Mesothelial cell of epicardium (in vitro differentiated cells): ENCODE results near the gene ADAMTS6. TPM values are rescaled to one million over a fixed set of nuclear protein-coding genes. Genes with fewer than 3 reads are reported as not detected.

ENCODE experiments used
- DNase-seq, 2 experiments: peaks; one replicate each; pipeline ENCODE4 v3.0.0; 2021; ENCODE audit warnings: low spot score in 2 of 2; ENCODE audit not compliant: unreplicated experiment in 2 of 2
- H3K27ac Mint-ChIP-seq: 2 replicates; pipeline ENCODE4 v1.8.0; 2021; ENCODE audit warnings: mixed read lengths
- H3K27me3 Mint-ChIP-seq: 2 replicates; pipeline ENCODE4 v1.8.0; 2021; ENCODE audit warnings: low read depth, mixed read lengths
- H3K36me3 Mint-ChIP-seq: 2 replicates; pipeline ENCODE4 v1.8.0; 2021; ENCODE audit warnings: mixed read lengths
- H3K4me1 Mint-ChIP-seq: 2 replicates; pipeline ENCODE4 v1.8.0; 2021; ENCODE audit warnings: mixed read lengths
- H3K4me3 Mint-ChIP-seq: 2 replicates; pipeline ENCODE4 v1.8.0; 2021; ENCODE audit warnings: mild to moderate bottlenecking, moderate library complexity, mixed read lengths
- H3K9me3 Mint-ChIP-seq: 2 replicates; pipeline ENCODE4 v1.8.0; 2021; ENCODE audit warnings: mixed read lengths
- CTCF ChIP-seq: fragments of 200-600 bp; sonication (generic); IDR thresholded peaks from one replicate; pipeline ENCODE4 v1.5.0; 2021; ENCODE audit warnings: antibody characterized with exemption; ENCODE audit not compliant: unreplicated experiment
- total RNA-seq: library from RNA; stranded (reverse); gene quantifications from 3 replicates; pipeline ENCODE4 v1.2.1, GENCODE V29; 2021

ADAMTS6 gene
- total RNA-seq, 1 donor from 2014 or later: 20.6 TPM

- no peak overlapping the region for H3K4me3 Mint-ChIP-seq
- no peak for TF ChIP-seq CTCF
- no peak for DNase-seq
- peaks cover 2% of the 10 kb centered on the region for H3K4me1 Mint-ChIP-seq
- peaks cover 12% of the 10 kb centered on the region for H3K36me3 Mint-ChIP-seq
- H3K27me3 Mint-ChIP-seq: no peaks in the 10 kb centered on the region
- H3K27ac Mint-ChIP-seq: peak overlapping the region; percentile 36
- no peaks in the 10 kb centered on the region for H3K9me3 Mint-ChIP-seq
Observed at GRCh38 chr5:65462139-65462705, 19.5 kb downstream of the ADAMTS6 start.

GRCh38 chr5:65461490-65461889 lies 20.2 kb downstream of the ADAMTS6 start:
- TF ChIP-seq CTCF: no peak
- DNase-seq: no peak
- no peaks in the 10 kb centered on the region for H3K9me3 Mint-ChIP-seq
- H3K36me3 Mint-ChIP-seq: peaks cover 16% of the 10 kb centered on the region
- H3K27ac Mint-ChIP-seq: no peak overlapping the region
- H3K27me3 Mint-ChIP-seq: no peaks in the 10 kb centered on the region
- no peak overlapping the region for H3K4me3 Mint-ChIP-seq
- no peaks in the 10 kb centered on the region for H3K4me1 Mint-ChIP-seq

GRCh38 chr5:65459995-65460394 lies 21.7 kb downstream of the ADAMTS6 start:
- Mint-ChIP-seq H3K36me3 (peaks cover 17% of the 10 kb centered on the region), H3K4me1 (no peaks in the 10 kb centered on the region), H3K9me3 (no peaks in the 10 kb centered on the region), H3K4me3 (no peak overlapping the region), H3K27ac (no peak overlapping the region), H3K27me3 (no peaks in the 10 kb centered on the region)
- no peak for DNase-seq
- no peak for TF ChIP-seq CTCF

GRCh38 chr5:65455064-65455463 lies 26.7 kb downstream of the ADAMTS6 start:
- H3K4me1 Mint-ChIP-seq: no peaks in the 10 kb centered on the region
- DNase-seq: no peak
- no peak overlapping the region for H3K27ac Mint-ChIP-seq
- TF ChIP-seq CTCF: no peak
- no peak overlapping the region for H3K4me3 Mint-ChIP-seq
- H3K27me3 Mint-ChIP-seq: no peaks in the 10 kb centered on the region
- peaks cover 12% of the 10 kb centered on the region for H3K9me3 Mint-ChIP-seq
- peaks cover 31% of the 10 kb centered on the region for H3K36me3 Mint-ChIP-seq

GRCh38 chr5:65451436-65451835 lies 30.3 kb downstream of the ADAMTS6 start:
- no peaks in the 10 kb centered on the region for H3K27me3 Mint-ChIP-seq
- H3K27ac Mint-ChIP-seq: no peak overlapping the region
- H3K9me3 Mint-ChIP-seq: peaks cover 12% of the 10 kb centered on the region
- peaks cover 16% of the 10 kb centered on the region for H3K36me3 Mint-ChIP-seq
- no peaks in the 10 kb centered on the region for H3K4me1 Mint-ChIP-seq
- no peak for TF ChIP-seq CTCF
- no peak overlapping the region for H3K4me3 Mint-ChIP-seq
- DNase-seq: no peak

- Mint-ChIP-seq H3K4me1 (no peaks in the 10 kb centered on the region), H3K27ac (no peak overlapping the region), H3K4me3 (no peak overlapping the region), H3K27me3 (no peaks in the 10 kb centered on the region), H3K36me3 (peaks cover 4% of the 10 kb centered on the region), H3K9me3 (no peaks in the 10 kb centered on the region)
- no peak for TF ChIP-seq CTCF
- DNase-seq: no peak
Observed at GRCh38 chr5:65446682-65447081, 35.0 kb downstream of the ADAMTS6 start.
